ENCODE data around the gene STAMBP. TPM values are rescaled to one million over a fixed set of nuclear protein-coding genes. Genes with fewer than 3 reads are reported as not detected.
A peak's percentile ranks its signal among the peaks of the same experiment; 100 is the strongest.
"Not testable (repeated sequence)": the region's sequence is repeated elsewhere in the genome, so short reads cannot be mapped to it uniquely, and the experiment has no call there.

Gene STAMBP
- total RNA-seq, 4 donors from 2014 or later, result 22.7 to 1,127 (median 37.3) TPM

DNA sequence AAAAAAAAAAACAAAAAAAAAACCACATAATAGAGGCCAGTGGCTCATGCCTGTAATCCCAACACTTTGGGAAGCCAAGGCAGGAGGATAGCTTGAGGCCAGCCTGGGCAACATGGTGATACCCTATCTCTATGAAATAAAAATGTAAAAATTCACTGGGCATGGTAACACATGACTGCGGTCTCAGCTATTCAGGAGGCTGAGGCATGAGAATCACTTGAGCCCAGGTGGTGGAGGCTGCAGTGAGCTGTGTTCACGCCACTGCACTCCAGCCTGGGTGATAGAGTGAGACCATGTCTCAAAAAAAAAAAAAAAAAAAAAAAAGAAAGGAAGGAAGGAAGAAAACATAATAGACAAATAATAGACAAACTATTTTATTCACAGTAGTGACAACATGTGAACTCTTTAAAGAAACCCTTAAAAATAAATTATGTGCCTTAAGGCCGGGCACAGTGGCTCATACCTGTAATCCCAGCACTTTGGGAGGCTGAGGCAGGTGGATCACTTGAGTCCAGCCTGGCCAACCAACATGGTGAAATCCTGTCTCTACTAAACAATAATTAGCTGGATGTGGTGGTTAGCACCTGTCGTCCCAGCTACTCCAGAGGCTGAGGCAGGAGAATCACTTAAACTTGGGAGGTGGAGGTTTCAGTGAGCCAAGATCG is 75.3 kb downstream of the STAMBP start:
- intact Hi-C loops (cut with DNase I; ENCODE audit: low total_unique reads); in situ Hi-C loops (cut with MboI; ENCODE audit: low pct_ligation_motif_present in 1 of 4, low pct_unique_long_range_greater_than_20kb in 1 of 4, low sequenced_read_pairs in 3 of 4); H3K27me3 ChIP-seq; H3K36me3 ChIP-seq; DNase-seq; H3K4me3 ChIP-seq; H3K9me3 ChIP-seq; H3K4me1 ChIP-seq: not testable (repeated sequence)
- WGBS, 2 donors (ENCODE audit: low coverage in 1 of 2), result 80 to 81% methylated on average over 3 to 5 of the region's 5 CpGs
- peak overlapping the region in 3 of 4 donors; percentile 44 to 89 (median 87) for H3K27ac ChIP-seq
- TF ChIP-seq POLR2AphosphoS5 (IDR thresholded peaks at IDR 0.05), result peak in 1 of 3 donors; percentile 41

DNA sequence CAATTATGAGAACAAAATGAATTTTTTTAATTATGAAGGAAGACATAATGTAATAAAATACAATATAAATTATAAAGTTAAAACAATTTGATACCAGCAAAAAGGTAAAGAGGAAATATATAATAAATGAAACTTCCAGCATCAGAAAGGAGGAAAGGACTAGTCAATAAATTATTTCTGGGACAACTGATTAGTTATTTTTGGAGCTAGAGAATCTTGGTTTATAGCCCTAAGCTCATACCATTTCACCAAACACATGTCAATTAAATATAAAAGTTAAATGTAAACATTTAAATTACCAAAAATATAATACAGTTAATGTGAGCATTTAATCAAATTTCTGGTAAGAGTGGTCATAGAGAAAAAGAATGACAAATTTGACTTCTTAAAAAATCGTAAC is 76.2 kb downstream of the STAMBP start:
- WGBS, 2 donors (ENCODE audit: low coverage in 1 of 2), result 73 to 82% methylated on average over 1 of the region's 1 CpG
- Histone ChIP-seq H3K27ac (peak overlapping the region in 2 of 4 donors; percentile 42 to 89), H3K36me3 (peaks cover 0 to 3% (median 0%) of the 10 kb centered on the region in 4 donors), H3K27me3 (no peaks in the 10 kb centered on the region), H3K4me1 (peaks cover 0 to 9% (median 2%) of the 10 kb centered on the region in 4 donors), H3K9me3 (no peaks in the 10 kb centered on the region), H3K4me3 (no peak overlapping the region)
- intact Hi-C loops (cut with DNase I; ENCODE audit: low total_unique reads) (no loop called here), in situ Hi-C loops (cut with MboI; ENCODE audit: low pct_ligation_motif_present in 1 of 4, low pct_unique_long_range_greater_than_20kb in 1 of 4, low sequenced_read_pairs in 3 of 4) (no loop called here)
- TF ChIP-seq POLR2A (IDR thresholded peaks at IDR 0.05) (no peak), EP300 (IDR thresholded peaks at IDR 0.05; ENCODE audit: low read depth) (no peak), POLR2AphosphoS5 (IDR thresholded peaks at IDR 0.05) (no peak)
- TF ChIP-seq, protein P1, sequence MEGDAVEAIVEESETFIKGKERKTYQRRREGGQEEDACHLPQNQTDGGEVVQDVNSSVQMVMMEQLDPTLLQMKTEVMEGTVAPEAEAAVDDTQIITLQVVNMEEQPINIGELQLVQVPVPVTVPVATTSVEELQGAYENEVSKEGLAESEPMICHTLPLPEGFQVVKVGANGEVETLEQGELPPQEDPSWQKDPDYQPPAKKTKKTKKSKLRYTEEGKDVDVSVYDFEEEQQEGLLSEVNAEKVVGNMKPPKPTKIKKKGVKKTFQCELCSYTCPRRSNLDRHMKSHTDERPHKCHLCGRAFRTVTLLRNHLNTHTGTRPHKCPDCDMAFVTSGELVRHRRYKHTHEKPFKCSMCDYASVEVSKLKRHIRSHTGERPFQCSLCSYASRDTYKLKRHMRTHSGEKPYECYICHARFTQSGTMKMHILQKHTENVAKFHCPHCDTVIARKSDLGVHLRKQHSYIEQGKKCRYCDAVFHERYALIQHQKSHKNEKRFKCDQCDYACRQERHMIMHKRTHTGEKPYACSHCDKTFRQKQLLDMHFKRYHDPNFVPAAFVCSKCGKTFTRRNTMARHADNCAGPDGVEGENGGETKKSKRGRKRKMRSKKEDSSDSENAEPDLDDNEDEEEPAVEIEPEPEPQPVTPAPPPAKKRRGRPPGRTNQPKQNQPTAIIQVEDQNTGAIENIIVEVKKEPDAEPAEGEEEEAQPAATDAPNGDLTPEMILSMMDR (IDR thresholded peaks at IDR 0.05), result no peak
- no peak for DNase-seq

DNA sequence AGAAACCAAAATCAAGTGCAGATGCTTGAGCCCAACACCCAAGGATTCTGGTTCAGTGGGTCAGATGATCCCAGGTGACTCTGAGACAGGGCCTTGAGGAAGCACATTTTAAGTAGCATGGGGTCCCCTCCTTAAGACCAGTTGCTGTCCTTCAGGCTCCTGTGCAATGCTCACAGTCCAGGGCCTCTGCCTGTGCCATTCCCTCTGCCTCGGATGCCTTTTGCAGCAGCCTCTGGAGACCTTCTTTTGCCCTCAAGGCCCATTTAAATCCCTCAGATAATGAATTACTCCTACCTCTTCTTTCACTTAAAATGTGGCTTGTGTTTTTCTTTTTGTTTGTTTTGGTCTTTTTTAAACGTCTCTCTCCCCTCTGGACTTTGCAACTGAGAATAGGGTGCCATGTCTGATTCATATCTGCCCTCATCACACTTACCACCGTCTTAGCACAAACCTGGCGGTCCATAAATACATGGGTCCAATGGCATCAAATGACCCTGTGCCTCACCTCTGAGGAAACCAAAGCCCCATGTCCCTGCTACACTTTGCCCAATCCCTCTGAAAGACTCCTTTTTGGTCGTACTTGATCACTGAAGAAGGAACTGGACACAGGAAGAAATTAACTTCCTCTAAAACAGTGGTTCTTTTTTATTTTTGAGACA is 78.2 kb downstream of the STAMBP start:
- H3K4me1 ChIP-seq, result peaks cover 0 to 9% (median 2%) of the 10 kb centered on the region in 4 donors
- no peaks in the 10 kb centered on the region for H3K9me3 ChIP-seq
- in situ Hi-C loops (cut with MboI; ENCODE audit: low pct_ligation_motif_present in 1 of 4, low pct_unique_long_range_greater_than_20kb in 1 of 4, low sequenced_read_pairs in 3 of 4) (no loop called here), intact Hi-C loops (cut with DNase I; ENCODE audit: low total_unique reads) (no loop called here)
- DNase-seq, result no peak
- WGBS, 2 donors (ENCODE audit: low coverage in 1 of 2), result 49 to 60% methylated on average over 4 to 5 of the region's 5 CpGs
- peaks cover 0 to 3% (median 0%) of the 10 kb centered on the region in 4 donors for H3K36me3 ChIP-seq
- H3K27ac ChIP-seq, result peak overlapping the region; percentile 42 to 89 (median 53)
- H3K4me3 ChIP-seq, result no peak overlapping the region
- peak in 1 of 3 donors; percentile 15 for TF ChIP-seq POLR2AphosphoS5 (IDR thresholded peaks at IDR 0.05)
- TF ChIP-seq POLR2A (IDR thresholded peaks at IDR 0.05), result no peak
- no peaks in the 10 kb centered on the region for H3K27me3 ChIP-seq

DNA sequence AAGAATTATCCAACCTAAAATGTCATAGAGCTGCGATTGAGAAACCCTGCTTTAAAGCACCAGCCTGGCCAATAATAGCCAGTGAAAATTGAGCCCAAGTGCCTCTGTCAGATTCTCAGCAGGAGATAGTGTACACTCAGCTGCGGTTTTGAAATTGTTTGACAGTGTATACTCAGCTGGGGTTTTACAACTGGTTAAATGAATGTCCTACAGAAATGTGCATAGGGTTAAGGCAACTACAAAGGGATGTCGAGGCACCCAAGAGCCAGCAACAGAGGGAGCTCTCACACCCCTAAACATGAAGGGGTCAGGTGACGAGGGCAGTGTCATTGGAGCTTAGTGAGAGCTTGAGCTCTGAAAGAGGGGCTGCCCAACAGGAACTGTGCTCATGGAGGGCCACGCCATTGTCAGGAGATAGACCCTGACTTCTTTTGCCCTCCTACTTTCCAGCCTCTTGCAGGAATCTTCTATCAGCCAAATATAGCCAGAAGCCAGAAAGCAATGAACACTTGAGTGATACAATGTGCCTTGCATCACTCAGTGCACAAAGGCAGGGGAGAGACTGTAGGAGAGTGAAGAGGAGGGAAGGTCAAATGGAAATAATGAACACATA is 79.2 kb downstream of the STAMBP start:
- peak overlapping the region; percentile 42 to 89 (median 53) for H3K27ac ChIP-seq
- no peak for TF ChIP-seq EP300 (IDR thresholded peaks at IDR 0.05; ENCODE audit: low read depth)
- TF ChIP-seq, protein P1 (IDR thresholded peaks at IDR 0.05), result peak in 2 of 5 experiments; percentile 10 to 20
- peak in 1 of 3 donors; percentile 72 for TF ChIP-seq POLR2AphosphoS5 (IDR thresholded peaks at IDR 0.05)
- DNase-seq, result peak; percentile 38
- H3K9me3 ChIP-seq, result no peaks in the 10 kb centered on the region
- in situ Hi-C loops (cut with MboI; ENCODE audit: low pct_ligation_motif_present in 1 of 4, low pct_unique_long_range_greater_than_20kb in 1 of 4, low sequenced_read_pairs in 3 of 4), result no loop called here
- H3K27me3 ChIP-seq, result no peaks in the 10 kb centered on the region
- WGBS, 2 donors (ENCODE audit: low coverage in 1 of 2), result 37 to 40% methylated on average over 1 to 5 of the region's 5 CpGs
- no peak overlapping the region for H3K4me3 ChIP-seq
- H3K4me1 ChIP-seq, result peaks cover 0 to 9% (median 2%) of the 10 kb centered on the region in 4 donors
- H3K36me3 ChIP-seq, result peaks cover 0 to 3% (median 0%) of the 10 kb centered on the region in 4 donors
- intact Hi-C loops (cut with DNase I; ENCODE audit: low total_unique reads), result no loop called here
